Activated T-cell treated with anti-CD3 and anti-CD28 coated beads, Interleukin-2, amount 50 U/mL, for 48 hours (primary cell): ENCODE data around the gene EGLN2.
"Not testable (repeated sequence)": the region's sequence is repeated elsewhere in the genome, so short reads cannot be mapped to it uniquely, and the experiment has no call there.

ENCODE experiments used
- DNase-seq, 2 experiments: peaks; one replicate each; pipeline ENCODE4 v3.0.0-alpha.2; 2020

The EGLN2 gene

GRCh38 chr19:40802300-40803169, 3.5 kb downstream of the EGLN2 start:
- DNase-seq: no peak

- DNase-seq: peak in 1 of 2 experiments; percentile 60
Measured at GRCh38 chr19:40803170-40803856, 4.3 kb downstream of the EGLN2 start.

GRCh38 chr19:40803857-40804782, 5.1 kb downstream of the EGLN2 start:
- peak in 1 of 2 experiments; percentile 65 for DNase-seq

- DNase-seq: no peak
Measured at GRCh38 chr19:40804783-40805242, 5.8 kb downstream of the EGLN2 start.

GRCh38 chr19:40805258-40805868, 6.4 kb downstream of the EGLN2 start:
- peak; percentile 44 to 46 for DNase-seq

GRCh38 chr19:40806423-40807146, 7.6 kb downstream of the EGLN2 start:
- DNase-seq: peak; percentile 84 to 88

GRCh38 chr19:40807147-40808020, 8.4 kb downstream of the EGLN2 start:
- peak in 1 of 2 experiments; percentile 35 for DNase-seq

GRCh38 chr19:40808021-40808325, 9.0 kb downstream of the EGLN2 start:
- no peak for DNase-seq

- no peak for DNase-seq
Measured at GRCh38 chr19:40808497-40808896, 9.5 kb downstream of the EGLN2 start.

GRCh38 chr19:40809358-40810086, 10.5 kb downstream of the EGLN2 start:
- no peak for DNase-seq

- DNase-seq: no peak
Measured at GRCh38 chr19:40810160-40810559, 11.2 kb downstream of the EGLN2 start.

GRCh38 chr19:40810649-40811408, 11.8 kb downstream of the EGLN2 start:
- DNase-seq: peak; percentile 70 to 78

- peak in 1 of 2 experiments; percentile 42 for DNase-seq
Measured at GRCh38 chr19:40811478-40812341, 12.7 kb downstream of the EGLN2 start.

GRCh38 chr19:40812571-40812970, 13.6 kb downstream of the EGLN2 start:
- not testable (repeated sequence) for DNase-seq

GRCh38 chr19:40813182-40813581, 14.2 kb downstream of the EGLN2 start:
- DNase-seq: no peak

- DNase-seq: no peak
Measured at GRCh38 chr19:40815223-40815622, 16.2 kb downstream of the EGLN2 start.

GRCh38 chr19:40818480-40819399, 19.7 kb downstream of the EGLN2 start:
- peak; percentile 82 to 86 for DNase-seq
